ENCODE data around the gene PPT1.
"Not testable (repeated sequence)": the region's sequence is repeated elsewhere in the genome, so short reads cannot be mapped to it uniquely, and the experiment has no call there.

Gene PPT1

GRCh38 chr1:40053138-40053887 is 43.7 kb downstream of the PPT1 start:
- no peak for DNase-seq

GRCh38 chr1:40050863-40051262 is 46.2 kb downstream of the PPT1 start:
- peak; percentile 63 to 66 for DNase-seq

- DNase-seq, result no peak
Observed at GRCh38 chr1:40049725-40050124, 47.3 kb downstream of the PPT1 start.

GRCh38 chr1:40047769-40048168 is 49.3 kb downstream of the PPT1 start:
- DNase-seq, result no peak

GRCh38 chr1:40047276-40047675 is 49.8 kb downstream of the PPT1 start:
- no peak for DNase-seq

GRCh38 chr1:40045766-40046165 is 51.3 kb downstream of the PPT1 start:
- no peak for DNase-seq

GRCh38 chr1:40045182-40045581 is 51.9 kb downstream of the PPT1 start:
- no peak for DNase-seq

- no peak for DNase-seq
Observed at GRCh38 chr1:40044110-40044509, 52.9 kb downstream of the PPT1 start.

GRCh38 chr1:40042341-40042740 is 54.7 kb downstream of the PPT1 start:
- DNase-seq, result no peak

- DNase-seq, result no peak
Observed at GRCh38 chr1:40041466-40041838, 55.6 kb downstream of the PPT1 start.

GRCh38 chr1:40040511-40041465 is 56.3 kb downstream of the PPT1 start, which contains the start of gene CAP1:
Gene CAP1 (plus strand): TSS chr1:40040729. CDS start chr1:40059347, 18,618 bp downstream.
- DNase-seq, result peak; percentile 95

GRCh38 chr1:40039757-40040510 is 57.1 kb downstream of the PPT1 start:
- peak; percentile 66 to 77 for DNase-seq

- peak; percentile 78 to 81 for DNase-seq
Observed at GRCh38 chr1:40039245-40039756, 57.8 kb downstream of the PPT1 start.

- DNase-seq, result peak; percentile 35 to 48
Observed at GRCh38 chr1:40038697-40039096, 58.4 kb downstream of the PPT1 start.

- DNase-seq, result not testable (repeated sequence)
Observed at GRCh38 chr1:40037254-40037653, 59.8 kb downstream of the PPT1 start.

- DNase-seq, result peak; percentile 81
Observed at GRCh38 chr1:40036574-40036973, 60.5 kb downstream of the PPT1 start.

- DNase-seq, result peak; percentile 85 to 91
Observed at GRCh38 chr1:40034869-40035268, 62.2 kb downstream of the PPT1 start.

GRCh38 chr1:40032240-40032891 is 64.7 kb downstream of the PPT1 start:
- peak; percentile 62 to 68 for DNase-seq

- no peak for DNase-seq
Observed at GRCh38 chr1:40030528-40031135, 66.4 kb downstream of the PPT1 start.

GRCh38 chr1:40029608-40030007 is 67.4 kb downstream of the PPT1 start:
- peak; percentile 51 to 62 for DNase-seq

- no peak for DNase-seq
Observed at GRCh38 chr1:40027647-40028046, 69.4 kb downstream of the PPT1 start.

GRCh38 chr1:40024671-40025070 is 72.4 kb downstream of the PPT1 start:
- DNase-seq, result no peak

All from Kasumi-1 (cell line).